ENCODE data around the gene ARID5A. TPM values are rescaled to one million over a fixed set of nuclear protein-coding genes. Genes with fewer than 3 reads are reported as not detected.

The ARID5A gene
- total and polyA plus RNA-seq, 2 of the 13 experiments (the other 11 are each of a cell fraction or from before 2014, with no cell fraction given): 6.0 to 9.5 TPM

- peak; percentile 61; the same call in 1 of the 2 replicates for TF ChIP-seq ZNF451 (CRISPR knock-in tag; IDR thresholded peaks at IDR 0.05)
- TF ChIP-seq YY1 (IDR thresholded peaks at IDR 0.05; ENCODE audit: insufficient read depth, insufficient replicate concordance, low read depth, low read length): peak; percentile 73
- no peak for TF ChIP-seq ARID2 (CRISPR knock-in tag; IDR thresholded peaks at IDR 0.05; ENCODE audit: borderline replicate concordance)
- no peak for TF ChIP-seq POGZ (CRISPR knock-in tag; IDR thresholded peaks at IDR 0.05)
- TF ChIP-seq ZSCAN20 (CRISPR knock-in tag; IDR thresholded peaks at IDR 0.05; ENCODE audit: borderline replicate concordance): no peak
- TF ChIP-seq NR2F6 (IDR thresholded peaks at IDR 0.05): no peak
- no peak for TF ChIP-seq NR2F6 (CRISPR knock-in tag; IDR thresholded peaks at IDR 0.05)
- no peak for TF ChIP-seq MLLT10 (CRISPR knock-in tag; IDR thresholded peaks at IDR 0.05)
- no peak for TF ChIP-seq SOX13 (IDR thresholded peaks at IDR 0.05)
- no peak for TF ChIP-seq SOX13 (CRISPR knock-in tag; conservative IDR thresholded peaks at IDR 0.05 in 1 of 2, IDR thresholded peaks at IDR 0.05 in 1 of 2)
- no peak for TF ChIP-seq HNF1A (IDR thresholded peaks at IDR 0.05; ENCODE audit: low read depth)
- TF ChIP-seq HNF1A (CRISPR knock-in tag; IDR thresholded peaks at IDR 0.05; ENCODE audit: borderline replicate concordance): no peak
- TF ChIP-seq DBP (CRISPR knock-in tag; IDR thresholded peaks at IDR 0.05; ENCODE audit: not compliant biosample characterization): no peak
- no peak for TF ChIP-seq ZNF570 (CRISPR knock-in tag; IDR thresholded peaks at IDR 0.05; ENCODE audit: borderline replicate concordance)
- no peak for TF ChIP-seq DNMT3B (CRISPR knock-in tag; conservative IDR thresholded peaks at IDR 0.05)
- TF ChIP-seq GATAD1 (CRISPR knock-in tag; IDR thresholded peaks at IDR 0.05): peak; percentile 59
- TF ChIP-seq ZNF143 (CRISPR knock-in tag; IDR thresholded peaks at IDR 0.05): no peak
- no peak for TF ChIP-seq ZUFSP (CRISPR knock-in tag; IDR thresholded peaks at IDR 0.05; ENCODE audit: borderline replicate concordance)
- no peak for TF ChIP-seq HINFP (CRISPR knock-in tag; IDR thresholded peaks at IDR 0.05; ENCODE audit: low read depth)
- TF ChIP-seq FOXM1 (CRISPR knock-in tag; IDR thresholded peaks at IDR 0.05): no peak
- TF ChIP-seq NFYB (CRISPR knock-in tag; IDR thresholded peaks at IDR 0.05): no peak
- TF ChIP-seq ZFP36L2 (CRISPR knock-in tag; IDR thresholded peaks at IDR 0.05): no peak
These were observed 27.3 kb upstream of the ARID5A start (continued) for GRCh38 chr2:96509114-96509846.
